K562 (cell line): ENCODE data around the gene FDX1. TPM values are rescaled to one million over a fixed set of nuclear protein-coding genes. Genes with fewer than 3 reads are reported as not detected.

Experiments
- CBFB ChIP-seq: sonication (generic); formaldehyde crosslinking; IDR thresholded peaks from 2 replicates; pipeline ENCODE4 v1.4.0; 2020; ENCODE audit warnings: mild to moderate bottlenecking, missing genetic modification reagents
- EWSR1 ChIP-seq: fragments of 450-650 bp; IDR thresholded peaks from 2 replicates; pipeline ENCODE4 v1.6.1; 2018; ENCODE audit warnings: borderline replicate concordance, mild to moderate bottlenecking, low read depth, moderate library complexity; ENCODE audit not compliant: partially characterized antibody
- NR1H2 ChIP-seq: sonication (generic); formaldehyde crosslinking; IDR thresholded peaks from 2 replicates; pipeline ENCODE4 v1.4.0; 2020; ENCODE audit warnings: mild to moderate bottlenecking, missing genetic modification reagents
- NR2C2 ChIP-seq, 2 experiments: fragments of 200-800 bp in 1 of 2; sonication (Bioruptor generic) in 1 of 2; sonication (generic) in 1 of 2; formaldehyde crosslinking in 1 of 2; IDR thresholded peaks; 2 replicates each; pipeline versions ENCODE4 v1.6.1 to v1.8.0; 2016 to 2022; ENCODE audit warnings: mild to moderate bottlenecking in 1 of 2, missing compliant biosample characterization in 1 of 2, missing genetic modification characterization in 1 of 2, missing genetic modification reagents in 1 of 2
- RBBP5 ChIP-seq: fragments of 200-600 bp; sonication (generic); IDR thresholded peaks from 2 replicates; pipeline ENCODE4 v1.6.1; 2012; ENCODE audit warnings: borderline replicate concordance, mild to moderate bottlenecking, low read length, control low read depth, inconsistent platforms; ENCODE audit not compliant: insufficient read depth, poor library complexity, severe bottlenecking
- RCOR1 ChIP-seq, 2 experiments: IDR thresholded peaks; 2 replicates each; pipeline ENCODE4 v1.6.1; 2012; ENCODE audit warnings: low read depth in 2 of 2, low read length in 2 of 2, borderline replicate concordance in 1 of 2, improper control_type of control experiment in 1 of 2
- SIRT6 ChIP-seq: IDR thresholded peaks from one replicate; pipeline ENCODE4 v1.6.1; 2012; ENCODE audit warnings: low read depth, mild to moderate bottlenecking, control low read depth, inconsistent platforms, low read length, moderate library complexity
- ZNF274 ChIP-seq: IDR thresholded peaks from 2 replicates; pipeline ENCODE4 v1.6.1; 2011; ENCODE audit warnings: low read depth, mild to moderate bottlenecking, low read length, moderate library complexity, borderline replicate concordance
- ZNF316 ChIP-seq: fragments of 450-650 bp; IDR thresholded peaks from 2 replicates; pipeline ENCODE4 v1.6.1; 2016
- ZNF431 ChIP-seq: sonication (generic); formaldehyde crosslinking; IDR thresholded peaks from 2 replicates; pipeline ENCODE4 v1.8.0; 2022; ENCODE audit warnings: mild to moderate bottlenecking, missing genetic modification reagents
- polyA plus RNA-seq, 8 experiments: library from polyadenylated mRNA; depleted of rRNA in 4 of 8; stranded (reverse) in 5 of 8; unstranded in 3 of 8; fragments of >200 nt; fragmentation: Nextera tagmentation in 2 of 8; fragmentation: Illumina TruSeq in 1 of 8; extraction: Ambion mirVana in 2 of 8; extraction: Trizol in 1 of 8; gene quantifications; 2 replicates each; pipeline versions ENCODE4 v1.2.1 to v1.2.3, GENCODE V29; 2011 to 2014; ENCODE audit warnings: inconsistent platforms in 1 of 8, missing spikeins in 1 of 8
- total RNA-seq, 7 experiments: library from RNA; depleted of rRNA in 6 of 7; stranded (reverse); fragments of >200 nt in 6 of 7; fragmentation: Illumina TruSeq in 2 of 7; extraction: Trizol in 2 of 7; gene quantifications; 2 replicates each; pipeline versions ENCODE4 v1.2.1 to v1.2.3, GENCODE V29; 2011 to 2021; ENCODE audit warnings: low replicate concordance in 1 of 7
- TF ChIP-seq, protein P1 (sequence below): fragments of 450-650 bp; IDR thresholded peaks from 2 replicates; pipeline ENCODE4 v1.7.0; 2016; ENCODE audit warnings: borderline replicate concordance
- TF ChIP-seq, protein P2 (sequence below), 3 experiments: fragments of 200-800 bp in 1 of 3; sonication (Bioruptor generic) in 1 of 3; sonication (generic) in 1 of 3; formaldehyde crosslinking in 1 of 3; IDR thresholded peaks; 2 replicates each; pipeline versions ENCODE4 v1.6.1 to v1.8.0; 2016 to 2022; ENCODE audit warnings: mild to moderate bottlenecking in 2 of 3, missing compliant biosample characterization in 2 of 3, missing genetic modification characterization in 2 of 3, missing genetic modification reagents in 1 of 3
- TF ChIP-seq, protein P3 (sequence below): fragments of 250-450 bp; sonication (Bioruptor Pico); IDR thresholded peaks from 2 replicates; pipeline ENCODE4 v1.4.0; 2020; ENCODE audit warnings: mild to moderate bottlenecking, moderate library complexity
- TF ChIP-seq, protein P4 (sequence below): IDR thresholded peaks from 2 replicates; pipeline ENCODE4 v1.6.1; 2016; ENCODE audit warnings: missing genetic modification characterization, missing compliant biosample characterization

The FDX1 gene
- total and polyA plus RNA-seq, 9 of the 15 experiments (the other 6 are each of a cell fraction or from before 2014, with no cell fraction given) = 6.4 to 14.3 (median 11.4) TPM

DNA sequence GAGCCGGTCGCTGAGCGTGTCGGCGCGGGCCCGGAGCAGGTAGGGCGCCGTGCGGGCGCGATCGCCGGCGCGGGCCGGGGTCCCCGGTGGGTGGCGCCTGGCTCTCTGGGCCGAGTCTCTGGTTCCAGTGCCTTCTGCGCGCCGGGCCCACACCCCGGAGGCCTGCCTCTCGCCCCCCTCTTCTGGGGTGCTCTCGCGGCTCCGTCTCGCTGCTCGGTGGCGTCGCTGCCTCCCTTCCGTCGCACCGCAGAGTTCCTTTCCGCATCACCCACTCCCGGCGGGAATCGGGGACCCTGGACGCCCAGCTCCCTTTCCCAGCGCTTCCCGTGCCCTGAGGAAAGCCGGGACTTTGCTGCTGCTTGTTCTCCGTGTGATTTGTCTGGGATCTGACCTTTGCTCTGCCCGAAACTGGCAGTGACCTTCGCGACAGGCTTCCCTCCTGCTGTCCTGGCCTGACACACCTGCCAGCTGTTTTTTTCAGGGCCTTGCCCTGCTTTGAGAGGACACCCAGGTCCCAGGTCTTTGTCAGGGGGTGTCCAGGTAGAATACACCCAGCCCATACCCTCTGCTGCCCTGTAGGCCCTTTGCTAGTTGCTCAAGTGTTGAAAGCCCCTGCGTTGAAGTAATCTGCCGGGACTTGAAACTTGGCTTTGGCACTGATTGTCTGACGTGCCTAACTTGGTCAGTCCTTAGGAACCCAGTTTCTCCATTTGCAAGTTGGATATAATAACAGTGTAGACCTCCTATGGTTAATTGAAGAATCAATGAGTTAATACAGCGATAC is 711 bp downstream of the FDX1 start (continued):
- TF ChIP-seq, protein P1, sequence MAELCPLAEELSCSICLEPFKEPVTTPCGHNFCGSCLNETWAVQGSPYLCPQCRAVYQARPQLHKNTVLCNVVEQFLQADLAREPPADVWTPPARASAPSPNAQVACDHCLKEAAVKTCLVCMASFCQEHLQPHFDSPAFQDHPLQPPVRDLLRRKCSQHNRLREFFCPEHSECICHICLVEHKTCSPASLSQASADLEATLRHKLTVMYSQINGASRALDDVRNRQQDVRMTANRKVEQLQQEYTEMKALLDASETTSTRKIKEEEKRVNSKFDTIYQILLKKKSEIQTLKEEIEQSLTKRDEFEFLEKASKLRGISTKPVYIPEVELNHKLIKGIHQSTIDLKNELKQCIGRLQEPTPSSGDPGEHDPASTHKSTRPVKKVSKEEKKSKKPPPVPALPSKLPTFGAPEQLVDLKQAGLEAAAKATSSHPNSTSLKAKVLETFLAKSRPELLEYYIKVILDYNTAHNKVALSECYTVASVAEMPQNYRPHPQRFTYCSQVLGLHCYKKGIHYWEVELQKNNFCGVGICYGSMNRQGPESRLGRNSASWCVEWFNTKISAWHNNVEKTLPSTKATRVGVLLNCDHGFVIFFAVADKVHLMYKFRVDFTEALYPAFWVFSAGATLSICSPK = no peak
- TF ChIP-seq ZNF431 (0 out of 2 replicates have a peak, but pooled peaks have one; percentile 48), NR1H2 (0 out of 2 replicates have a peak, but pooled peaks have one; percentile 58), RBBP5 (peak; percentile 53), NR2C2 (CRISPR knock-in tag; IDR thresholded peaks at IDR 0.05) (0 out of 2 replicates have a peak, but pooled peaks have one; percentile 18), NR2C2 (tag; IDR thresholded peaks at IDR 0.05) (no peak; the same call in 1 of the 2 replicates), EWSR1 (no peak), SIRT6 (no peak), ZNF274 (no peak), ZNF316 (no peak), RCOR1 (IDR thresholded peaks at IDR 0.05; ENCODE audit: borderline replicate concordance in 1 of 2, low read depth in 2 of 2, low read length in 2 of 2) (no peak), CBFB (CRISPR knock-in tag) (no peak)
- TF ChIP-seq, protein P2, sequence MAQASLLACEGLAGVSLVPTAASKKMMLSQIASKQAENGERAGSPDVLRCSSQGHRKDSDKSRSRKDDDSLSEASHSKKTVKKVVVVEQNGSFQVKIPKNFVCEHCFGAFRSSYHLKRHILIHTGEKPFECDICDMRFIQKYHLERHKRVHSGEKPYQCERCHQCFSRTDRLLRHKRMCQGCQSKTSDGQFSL (CRISPR knock-in tag; IDR thresholded peaks at IDR 0.05) = 0 out of 2 replicates have a peak, but pooled peaks have one; percentile 40
- TF ChIP-seq, protein P2 (tag; IDR thresholded peaks at IDR 0.05) = no peak
- TF ChIP-seq, protein P3, sequence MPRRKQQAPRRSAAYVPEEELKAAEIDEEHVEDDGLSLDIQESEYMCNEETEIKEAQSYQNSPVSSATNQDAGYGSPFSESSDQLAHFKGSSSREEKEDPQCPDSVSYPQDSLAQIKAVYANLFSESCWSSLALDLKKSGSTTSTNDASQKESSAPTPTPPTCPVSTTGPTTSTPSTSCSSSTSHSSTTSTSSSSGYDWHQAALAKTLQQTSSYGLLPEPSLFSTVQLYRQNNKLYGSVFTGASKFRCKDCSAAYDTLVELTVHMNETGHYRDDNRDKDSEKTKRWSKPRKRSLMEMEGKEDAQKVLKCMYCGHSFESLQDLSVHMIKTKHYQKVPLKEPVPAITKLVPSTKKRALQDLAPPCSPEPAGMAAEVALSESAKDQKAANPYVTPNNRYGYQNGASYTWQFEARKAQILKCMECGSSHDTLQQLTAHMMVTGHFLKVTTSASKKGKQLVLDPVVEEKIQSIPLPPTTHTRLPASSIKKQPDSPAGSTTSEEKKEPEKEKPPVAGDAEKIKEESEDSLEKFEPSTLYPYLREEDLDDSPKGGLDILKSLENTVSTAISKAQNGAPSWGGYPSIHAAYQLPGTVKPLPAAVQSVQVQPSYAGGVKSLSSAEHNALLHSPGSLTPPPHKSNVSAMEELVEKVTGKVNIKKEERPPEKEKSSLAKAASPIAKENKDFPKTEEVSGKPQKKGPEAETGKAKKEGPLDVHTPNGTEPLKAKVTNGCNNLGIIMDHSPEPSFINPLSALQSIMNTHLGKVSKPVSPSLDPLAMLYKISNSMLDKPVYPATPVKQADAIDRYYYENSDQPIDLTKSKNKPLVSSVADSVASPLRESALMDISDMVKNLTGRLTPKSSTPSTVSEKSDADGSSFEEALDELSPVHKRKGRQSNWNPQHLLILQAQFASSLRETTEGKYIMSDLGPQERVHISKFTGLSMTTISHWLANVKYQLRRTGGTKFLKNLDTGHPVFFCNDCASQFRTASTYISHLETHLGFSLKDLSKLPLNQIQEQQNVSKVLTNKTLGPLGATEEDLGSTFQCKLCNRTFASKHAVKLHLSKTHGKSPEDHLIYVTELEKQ (CRISPR knock-in tag) = no peak
- TF ChIP-seq, protein P4, sequence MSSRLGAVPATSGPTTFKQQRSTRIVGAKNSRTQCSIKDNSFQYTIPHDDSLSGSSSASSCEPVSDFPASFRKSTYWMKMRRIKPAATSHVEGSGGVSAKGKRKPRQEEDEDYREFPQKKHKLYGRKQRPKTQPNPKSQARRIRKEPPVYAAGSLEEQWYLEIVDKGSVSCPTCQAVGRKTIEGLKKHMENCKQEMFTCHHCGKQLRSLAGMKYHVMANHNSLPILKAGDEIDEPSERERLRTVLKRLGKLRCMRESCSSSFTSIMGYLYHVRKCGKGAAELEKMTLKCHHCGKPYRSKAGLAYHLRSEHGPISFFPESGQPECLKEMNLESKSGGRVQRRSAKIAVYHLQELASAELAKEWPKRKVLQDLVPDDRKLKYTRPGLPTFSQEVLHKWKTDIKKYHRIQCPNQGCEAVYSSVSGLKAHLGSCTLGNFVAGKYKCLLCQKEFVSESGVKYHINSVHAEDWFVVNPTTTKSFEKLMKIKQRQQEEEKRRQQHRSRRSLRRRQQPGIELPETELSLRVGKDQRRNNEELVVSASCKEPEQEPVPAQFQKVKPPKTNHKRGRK (tag) = no peak
